Common myeloid progenitor, CD34-positive (primary cell): ENCODE data around the gene FAM117A.

Source experiments
- CTCF ChIA-PET: fragments of 350-600 bp; sonication (Branson Sonifier 250); formaldehyde crosslinking; loops from one replicate; lab custom pipeline; 2021; ENCODE audit warnings: antibody characterized with exemption; lab: Charles Lee
- POLR2A ChIA-PET: fragments of 350-600 bp; sonication (Branson Sonifier 250); formaldehyde crosslinking; loops from one replicate; lab custom pipeline; 2021; ENCODE audit warnings: antibody characterized with exemption; lab: Charles Lee
- DNase-seq, 3 donors: peaks; one replicate each; pipeline versions ENCODE4 v3.0.0 to v3.0.0-alpha.2; 2013
- H3K27ac ChIP-seq, 2 experiments: 1 replicate in 1 of 2; 2 replicates in 1 of 2; pipeline ENCODE4 v1.7.0; 2013; ENCODE audit warnings: inconsistent platforms in 2 of 2, low read length in 2 of 2, mild to moderate bottlenecking in 2 of 2, low read depth in 1 of 2, moderate library complexity in 1 of 2; ENCODE audit not compliant: severe bottlenecking in 2 of 2, insufficient read depth in 1 of 2, poor library complexity in 1 of 2
- H3K27me3 ChIP-seq, 5 experiments: replicated peaks in 2 of 5; 1 replicate in 3 of 5; 2 replicates in 2 of 5; pipeline versions ENCODE4 v1.6.1 to v1.7.0; 2013; ENCODE audit warnings: low read length in 4 of 5, mild to moderate bottlenecking in 2 of 5, moderate library complexity in 2 of 5, inconsistent platforms in 1 of 5; ENCODE audit not compliant: insufficient read depth in 5 of 5, control insufficient read depth in 4 of 5
- H3K36me3 ChIP-seq, 4 experiments: 1 replicate in 2 of 4; 2 replicates in 2 of 4; pipeline versions ENCODE4 v1.6.1 to v1.7.0; 2013; ENCODE audit warnings: low read length in 3 of 4, control low read depth in 1 of 4, mild to moderate bottlenecking in 1 of 4; ENCODE audit not compliant: control insufficient read depth in 4 of 4, insufficient read depth in 4 of 4
- H3K4me1 ChIP-seq, 4 experiments: 1 replicate in 3 of 4; 2 replicates in 1 of 4; pipeline versions ENCODE4 v1.6.1 to v1.7.1; 2013; ENCODE audit warnings: low read length in 3 of 4, mild to moderate bottlenecking in 3 of 4, control low read depth in 1 of 4, inconsistent platforms in 1 of 4, moderate library complexity in 1 of 4; ENCODE audit not compliant: control insufficient read depth in 4 of 4, insufficient read depth in 4 of 4; ENCODE audit errors: control extremely low read depth in 1 of 4
- H3K4me3 ChIP-seq, 7 experiments: 1 replicate in 4 of 7; 2 replicates in 3 of 7; pipeline versions ENCODE4 v1.5.1 to v1.7.0; 2013; ENCODE audit warnings: mild to moderate bottlenecking in 7 of 7, low read length in 6 of 7, moderate library complexity in 6 of 7, inconsistent platforms in 2 of 7, low read depth in 2 of 7, control low read depth in 1 of 7; ENCODE audit not compliant: insufficient read depth in 4 of 7, control insufficient read depth in 1 of 7; ENCODE audit errors: extremely low read depth in 1 of 7
- H3K9me3 ChIP-seq, 5 experiments: 1 replicate in 4 of 5; 2 replicates in 1 of 5; pipeline versions ENCODE4 v1.6.1 to v1.7.1; 2013; ENCODE audit warnings: low read length in 4 of 5, mild to moderate bottlenecking in 2 of 5, inconsistent platforms in 1 of 5, low read depth in 1 of 5, moderate library complexity in 1 of 5; ENCODE audit not compliant: control insufficient read depth in 4 of 5, insufficient read depth in 2 of 5; ENCODE audit errors: control extremely low read depth in 1 of 5
- WGBS: methylation state at CpG from one replicate; pipeline ENCODE4 v1.1.5; 2013; ENCODE audit not compliant: insufficient coverage; 5-methylcytosine and 5-hydroxymethylcytosine counted together

Gene FAM117A

DNA sequence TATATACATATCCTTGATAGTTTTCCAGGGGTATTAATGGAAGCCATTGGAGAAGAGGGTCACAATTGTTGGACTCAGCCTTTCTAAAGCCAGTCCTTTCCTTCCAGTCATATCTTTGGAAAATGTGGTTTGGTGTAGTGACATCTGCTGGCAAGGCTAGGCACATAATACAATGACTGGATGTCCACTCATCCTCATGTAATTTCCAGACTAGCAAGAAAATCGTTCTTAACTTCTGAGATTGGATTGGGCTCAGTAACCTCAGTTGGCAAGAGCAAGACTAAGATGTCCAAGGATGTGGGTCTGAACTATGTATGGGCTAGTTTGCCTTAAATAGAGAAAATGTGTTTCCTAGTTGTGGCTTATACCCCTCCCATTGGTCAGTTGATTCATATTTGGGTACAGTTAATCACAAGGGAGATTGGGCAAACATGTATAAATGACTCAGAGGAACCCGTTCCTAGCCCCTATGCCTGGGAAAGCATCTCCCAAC, 15.9 kb upstream of the FAM117A start:
- ChIA-PET CTCF (interaction anchor here (1.0 to 3.5 kb wide), 12 partner anchors 14 to 84 kb away, joined by 3 to 24 read pairs (median 4); partner anchors contain the start of genes FAM117A and SLC35B1), POLR2A (interaction anchor here (0.9 kb wide), 1 partner anchor 15 kb away, joined by 3 read pairs; the partner anchor contains the start of gene FAM117A)
- H3K4me3 ChIP-seq = no peak overlapping the region
- no peaks in the 10 kb centered on the region for H3K27me3 ChIP-seq
- H3K27ac ChIP-seq = no peak overlapping the region
- WGBS = 20% methylated on average over 1 of the region's 2 CpGs
- peaks cover 0 to 47% (median 17%) of the 10 kb centered on the region in 4 experiments for H3K4me1 ChIP-seq
- peak; percentile 47 to 61 (median 58) for DNase-seq
- H3K36me3 ChIP-seq = no peaks in the 10 kb centered on the region
- H3K9me3 ChIP-seq = no peaks in the 10 kb centered on the region

- H3K36me3 ChIP-seq = no peaks in the 10 kb centered on the region
- POLR2A ChIA-PET = interaction anchor here (0.7 to 0.9 kb wide), 2 partner anchors 15 to 16 kb away, joined by 3 read pairs; partner anchors contain the start of gene FAM117A
- H3K9me3 ChIP-seq = no peaks in the 10 kb centered on the region
- no peaks in the 10 kb centered on the region for H3K27me3 ChIP-seq
- WGBS = 100% methylated on average over 2 of the region's 2 CpGs
- no peak for DNase-seq
- no peak overlapping the region for H3K4me3 ChIP-seq
- H3K4me1 ChIP-seq = peaks cover 0 to 46% (median 17%) of the 10 kb centered on the region in 4 experiments
- CTCF ChIA-PET = interaction anchor here (0.6 to 3.5 kb wide), 14 partner anchors 13 to 860 kb away, joined by 3 to 24 read pairs (median 4); partner anchors contain the start of genes FAM117A and SLC35B1
- H3K27ac ChIP-seq = no peak overlapping the region
Observed at GRCh38 chr17:49779156-49779738, 15.3 kb upstream of the FAM117A start.

GRCh38 chr17:49777563-49777962, 13.6 kb upstream of the FAM117A start:
- Histone ChIP-seq H3K4me3 (no peak overlapping the region), H3K36me3 (no peaks in the 10 kb centered on the region), H3K27ac (no peak overlapping the region), H3K4me1 (peaks cover 0 to 29% (median 14%) of the 10 kb centered on the region in 4 experiments), H3K27me3 (no peaks in the 10 kb centered on the region), H3K9me3 (no peaks in the 10 kb centered on the region)
- 94% methylated on average over 2 of the region's 2 CpGs for WGBS
- CTCF ChIA-PET = interaction anchor here (0.8 to 3.5 kb wide), 6 partner anchors 9 to 73 kb away, joined by 3 to 24 read pairs (median 10); partner anchors contain the start of genes FAM117A, KAT7 and SLC35B1
- POLR2A ChIA-PET = interaction anchor here (1.8 to 2.8 kb wide), 2 partner anchors 10 to 13 kb away, joined by 7 to 8 read pairs; partner anchors contain the start of genes FAM117A and KAT7
- DNase-seq = no peak

DNA sequence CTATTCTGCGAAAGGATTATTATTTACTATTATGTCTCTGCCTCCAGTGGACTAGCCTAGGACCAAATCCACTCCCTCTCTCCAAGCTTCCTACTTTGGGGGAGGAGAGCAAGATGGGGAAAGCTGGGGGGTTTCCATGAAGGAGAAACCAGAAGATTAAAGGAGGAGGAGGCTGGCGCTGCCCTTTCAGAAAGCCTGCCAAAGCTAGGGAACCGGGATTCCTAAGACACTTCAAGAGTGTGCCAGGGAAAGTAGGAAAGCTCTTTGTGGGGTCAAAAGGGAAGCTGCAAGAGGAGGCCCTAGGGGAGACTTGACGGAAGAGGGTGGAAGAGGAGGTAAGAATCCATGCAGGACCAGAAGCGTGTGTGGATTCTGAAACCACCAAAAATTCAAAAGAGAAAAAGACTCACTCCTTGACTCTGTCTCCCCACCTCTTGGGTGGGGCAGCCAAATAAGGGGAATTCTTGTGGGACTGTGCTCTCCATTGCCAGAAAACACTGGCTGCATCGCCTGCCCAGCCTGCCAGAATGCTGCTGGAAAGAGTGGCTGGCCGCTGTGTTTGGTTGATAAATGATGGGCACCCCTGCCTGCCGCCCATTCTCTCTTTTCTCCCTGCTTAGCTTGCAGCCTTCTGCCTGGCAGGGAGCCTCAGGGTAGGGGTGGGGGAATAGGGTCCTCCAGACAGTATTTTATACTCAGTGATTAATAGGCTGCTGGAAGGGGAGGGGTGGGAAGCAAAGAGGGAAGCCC, 12.8 kb upstream of the FAM117A start:
- CTCF ChIA-PET = interaction anchor here (0.5 to 3.5 kb wide), 7 partner anchors 10 to 220 kb away, joined by 3 to 24 read pairs (median 3); partner anchors contain the start of genes KAT7 and SLC35B1
- 95% methylated on average over 4 of the region's 8 CpGs for WGBS
- no peak for DNase-seq

GRCh38 chr17:49775546-49776260, 11.8 kb upstream of the FAM117A start:
- ChIA-PET POLR2A (interaction anchor here (0.9 to 2.8 kb wide), 3 partner anchors 12 kb away, joined by 3 to 8 read pairs (median 7); partner anchors contain the start of genes FAM117A and KAT7), CTCF (interaction anchor here (1.2 to 2.7 kb wide), 4 partner anchors 9 to 67 kb away, joined by 4 to 18 read pairs (median 6); partner anchors contain the start of genes KAT7 and SLC35B1)
- no peaks in the 10 kb centered on the region for H3K27me3 ChIP-seq
- H3K4me3 ChIP-seq = no peak overlapping the region
- no peaks in the 10 kb centered on the region for H3K36me3 ChIP-seq
- H3K27ac ChIP-seq = no peak overlapping the region
- H3K4me1 ChIP-seq = peaks cover 0 to 26% (median 14%) of the 10 kb centered on the region in 4 experiments
- no peak for DNase-seq
- WGBS = 88% methylated on average over 6 of the region's 8 CpGs
- H3K9me3 ChIP-seq = no peaks in the 10 kb centered on the region

More for the DNA sequence above, 12.8 kb upstream of the FAM117A start:
- H3K9me3 ChIP-seq = no peaks in the 10 kb centered on the region
- no peaks in the 10 kb centered on the region for H3K36me3 ChIP-seq
- POLR2A ChIA-PET = interaction anchor here (0.7 to 2.8 kb wide), 3 partner anchors 11 to 31 kb away, joined by 4 to 8 read pairs (median 7); partner anchors contain the start of genes FAM117A and KAT7
- H3K27me3 ChIP-seq = no peaks in the 10 kb centered on the region
- H3K4me1 ChIP-seq = peaks cover 0 to 29% (median 14%) of the 10 kb centered on the region in 4 experiments
- no peak overlapping the region for H3K27ac ChIP-seq
- no peak overlapping the region for H3K4me3 ChIP-seq

DNA sequence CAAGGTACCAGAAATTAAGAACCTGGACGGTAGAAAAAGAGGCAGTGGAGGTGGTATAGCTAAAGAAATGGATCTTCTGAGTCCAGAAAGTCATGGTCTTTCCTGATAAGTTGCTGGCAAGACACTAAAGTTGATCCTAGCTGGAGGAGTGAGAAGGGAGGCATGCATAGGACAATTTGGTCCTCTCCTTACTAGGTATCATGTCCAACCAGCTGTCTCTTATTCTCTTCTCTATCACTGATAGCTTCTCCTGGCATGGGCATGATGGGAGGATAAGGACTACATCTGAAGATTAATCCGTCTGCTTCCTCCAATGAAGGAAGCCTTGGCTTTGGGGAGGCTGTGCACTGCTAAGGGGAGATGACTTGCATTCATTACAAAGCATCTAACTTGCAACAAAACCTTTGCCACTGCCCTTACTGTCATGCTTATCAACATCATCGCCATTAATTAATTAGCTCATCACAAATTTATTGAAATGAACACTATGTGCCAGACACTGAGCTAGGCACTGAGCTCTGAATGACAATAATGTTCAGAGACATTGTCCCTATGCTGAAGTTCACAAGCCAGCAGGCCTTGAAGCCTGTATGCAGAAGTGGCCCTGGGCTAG, 3.1 kb upstream of the FAM117A start:
- no peak overlapping the region for H3K4me3 ChIP-seq
- H3K27ac ChIP-seq = no peak overlapping the region
- peaks cover 0 to 11% (median 2%) of the 10 kb centered on the region in 4 experiments for H3K36me3 ChIP-seq
- WGBS = 93% methylated on average over 3 of the region's 3 CpGs
- ChIA-PET POLR2A (no interaction called here), CTCF (interaction anchor here (0.9 to 4.7 kb wide), 6 partner anchors 9 to 85 kb away, joined by 3 to 24 read pairs (median 4); no protein-coding TSS in a partner anchor)
- H3K27me3 ChIP-seq = no peaks in the 10 kb centered on the region
- no peaks in the 10 kb centered on the region for H3K9me3 ChIP-seq
- DNase-seq = no peak
- peaks cover 10 to 19% (median 15%) of the 10 kb centered on the region in 4 experiments for H3K4me1 ChIP-seq
